ENCODE measurements around the gene PAX5. TPM values are rescaled to one million over a fixed set of nuclear protein-coding genes. Genes with fewer than 3 reads are reported as not detected.

PAX5 gene
- total RNA-seq, 1 experiment from 2014 or later = not detected

GRCh38 chr9:36836486-36836885 is 197.6 kb downstream of the PAX5 start:
- in situ Hi-C loops (cut with HindIII; ENCODE audit: low sequenced_read_pairs) = no loop called here
- no peak for DNase-seq (ENCODE audit: low spot score)

- in situ Hi-C loops (cut with HindIII; ENCODE audit: low sequenced_read_pairs) = no loop called here
- DNase-seq (ENCODE audit: low spot score) = no peak
These were observed 198.6 kb downstream of the PAX5 start for GRCh38 chr9:36835271-36835996.

GRCh38 chr9:36834736-36835135 is 199.3 kb downstream of the PAX5 start:
- DNase-seq (ENCODE audit: low spot score) = no peak
- in situ Hi-C loops (cut with HindIII; ENCODE audit: low sequenced_read_pairs) = no loop called here

GRCh38 chr9:36833954-36834353 is 200.1 kb downstream of the PAX5 start:
- in situ Hi-C loops (cut with HindIII; ENCODE audit: low sequenced_read_pairs) = no loop called here
- no peak for DNase-seq (ENCODE audit: low spot score)

DNA sequence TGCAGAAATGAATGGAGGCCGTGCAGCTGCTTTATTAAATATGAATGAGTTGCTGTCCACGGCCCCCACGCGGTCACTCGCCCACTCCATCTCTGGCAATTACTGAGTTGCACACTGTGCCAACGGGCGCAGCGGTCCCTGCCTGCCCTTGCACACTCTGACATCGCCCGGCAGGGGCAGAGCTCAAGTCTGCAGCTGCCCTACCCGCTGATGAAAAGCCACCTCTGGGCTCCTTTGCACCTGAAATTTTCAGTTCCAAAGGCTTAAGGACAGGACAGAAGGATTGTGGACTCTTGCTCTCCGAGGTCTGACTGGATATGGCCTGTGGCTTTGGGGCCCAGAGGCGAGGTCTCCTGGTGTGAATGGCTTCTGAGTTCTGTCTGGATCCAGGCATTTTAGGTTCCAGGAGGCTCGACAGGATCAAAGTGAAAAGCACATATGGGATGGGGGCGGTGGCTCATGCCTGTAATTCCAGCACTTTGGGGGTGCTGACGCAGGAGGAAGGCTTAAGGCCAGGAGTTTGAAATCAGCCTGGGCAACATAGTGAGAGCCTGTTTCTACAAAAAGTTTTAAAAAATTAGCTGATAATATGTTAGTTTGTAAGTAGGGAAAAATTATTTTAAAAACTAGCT is 201.8 kb downstream of the PAX5 start:
- in situ Hi-C loops (cut with HindIII; ENCODE audit: low sequenced_read_pairs) = no loop called here
- DNase-seq (ENCODE audit: low spot score) = no peak

DNA sequence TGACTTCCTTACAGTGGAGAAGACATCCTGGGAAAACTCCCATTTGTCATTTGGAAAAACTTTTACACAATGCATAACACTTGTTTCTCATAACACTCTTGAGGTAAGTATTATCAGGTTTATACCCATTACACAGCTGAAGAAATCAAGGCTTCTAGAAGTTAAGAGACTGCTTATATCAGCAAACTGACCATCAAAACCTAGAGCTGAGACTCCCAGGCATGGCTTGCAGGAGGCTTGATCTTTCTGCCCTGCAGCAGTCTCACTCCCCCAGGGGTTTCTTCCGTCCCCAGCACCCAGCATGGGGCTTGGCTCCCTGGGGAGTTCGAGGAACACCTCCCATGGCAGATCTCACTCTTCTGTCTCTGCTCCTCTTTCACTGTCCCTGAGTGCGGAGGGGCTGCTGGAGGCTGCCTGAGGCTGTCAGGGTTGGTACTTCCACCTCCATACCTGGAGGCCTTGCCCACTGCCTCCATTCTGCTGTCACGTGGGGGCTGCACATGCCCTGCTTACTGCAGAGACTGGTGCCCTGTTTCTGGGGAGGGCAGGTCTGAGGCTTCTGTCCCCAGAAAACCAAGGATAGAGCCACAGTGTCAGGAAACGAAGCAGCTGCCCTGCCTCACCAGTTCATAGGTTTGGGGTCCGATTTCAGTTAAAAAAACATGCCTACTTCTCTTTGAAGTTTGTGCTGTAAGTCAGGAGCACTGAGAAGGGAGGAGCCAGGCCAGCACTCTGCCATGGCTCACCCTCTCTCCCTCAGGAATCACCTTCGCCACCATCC is 202.5 kb downstream of the PAX5 start:
- in situ Hi-C loops (cut with HindIII; ENCODE audit: low sequenced_read_pairs) = no loop called here
- no peak for DNase-seq (ENCODE audit: low spot score)

DNA sequence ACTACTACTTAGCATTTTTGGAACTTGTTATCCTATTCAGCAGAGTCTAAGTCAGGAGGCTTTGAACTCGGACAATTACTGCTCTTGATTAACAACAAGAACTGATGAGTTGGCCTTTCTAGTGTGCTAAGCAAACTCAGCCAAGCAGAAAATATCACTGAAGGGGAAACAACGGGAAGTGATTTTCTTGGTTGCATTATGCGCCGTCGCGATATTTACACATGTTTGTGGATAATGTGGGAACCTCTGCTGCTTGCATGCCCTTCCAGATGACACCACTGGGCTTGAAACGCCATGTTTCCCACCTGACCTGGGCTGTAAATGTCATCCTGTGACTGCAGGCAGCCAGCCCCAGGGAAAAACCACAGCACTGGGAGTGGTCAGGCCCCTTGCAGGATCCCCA is 205.5 kb downstream of the PAX5 start:
- no peak for DNase-seq (ENCODE audit: low spot score)
- in situ Hi-C loops (cut with HindIII; ENCODE audit: low sequenced_read_pairs) = no loop called here

- no peak for DNase-seq (ENCODE audit: low spot score)
- in situ Hi-C loops (cut with HindIII; ENCODE audit: low sequenced_read_pairs) = no loop called here
These were observed 206.5 kb downstream of the PAX5 start for GRCh38 chr9:36827593-36827992.

DNA sequence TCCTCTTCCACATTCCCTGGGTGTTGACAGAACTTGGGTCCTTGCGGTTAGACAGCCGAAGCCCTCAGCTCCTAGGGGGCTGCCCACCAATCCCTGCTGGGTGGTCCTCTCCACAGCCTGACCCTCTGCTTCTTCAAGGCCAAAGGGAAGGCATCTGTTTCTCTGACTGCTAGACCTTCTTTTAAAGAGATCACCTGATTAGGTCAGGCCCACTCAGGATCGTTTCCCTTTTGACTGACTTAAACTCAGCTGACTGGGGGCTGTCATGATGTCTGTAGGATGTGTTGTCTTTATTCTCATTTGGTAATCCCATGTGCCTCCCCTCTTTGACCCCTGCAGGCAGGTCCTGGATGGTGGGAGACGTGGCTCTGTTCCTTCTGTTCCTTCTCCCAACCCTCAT is 207.5 kb downstream of the PAX5 start:
- no peak for DNase-seq (ENCODE audit: low spot score)
- in situ Hi-C loops (cut with HindIII; ENCODE audit: low sequenced_read_pairs) = no loop called here

- DNase-seq (ENCODE audit: low spot score) = no peak
- in situ Hi-C loops (cut with HindIII; ENCODE audit: low sequenced_read_pairs) = no loop called here
These were observed 208.9 kb downstream of the PAX5 start for GRCh38 chr9:36825179-36825578.

GRCh38 chr9:36823934-36824333 is 210.1 kb downstream of the PAX5 start:
- no peak for DNase-seq (ENCODE audit: low spot score)
- in situ Hi-C loops (cut with HindIII; ENCODE audit: low sequenced_read_pairs) = no loop called here

DNA sequence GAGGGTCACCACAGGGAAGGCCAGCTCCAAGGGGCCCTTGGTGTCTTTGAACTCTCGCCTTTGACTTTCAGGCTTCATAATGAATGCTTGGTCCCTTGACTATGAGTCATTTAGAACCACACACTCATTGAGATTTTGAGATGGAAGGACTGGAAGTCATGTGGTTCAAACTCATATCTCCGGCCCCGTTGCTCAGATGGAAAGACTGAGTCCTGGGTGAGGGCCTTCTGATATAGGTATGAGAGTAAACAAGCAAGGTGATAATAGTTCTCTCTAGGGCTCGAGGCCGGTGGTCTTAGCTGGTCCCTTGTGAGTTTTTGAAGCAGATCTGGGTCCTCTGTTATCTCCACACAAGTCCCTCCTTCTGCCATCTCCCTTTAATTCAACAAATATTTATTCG is 210.6 kb downstream of the PAX5 start:
- no peak for DNase-seq (ENCODE audit: low spot score)
- in situ Hi-C loops (cut with HindIII; ENCODE audit: low sequenced_read_pairs) = no loop called here

DNA sequence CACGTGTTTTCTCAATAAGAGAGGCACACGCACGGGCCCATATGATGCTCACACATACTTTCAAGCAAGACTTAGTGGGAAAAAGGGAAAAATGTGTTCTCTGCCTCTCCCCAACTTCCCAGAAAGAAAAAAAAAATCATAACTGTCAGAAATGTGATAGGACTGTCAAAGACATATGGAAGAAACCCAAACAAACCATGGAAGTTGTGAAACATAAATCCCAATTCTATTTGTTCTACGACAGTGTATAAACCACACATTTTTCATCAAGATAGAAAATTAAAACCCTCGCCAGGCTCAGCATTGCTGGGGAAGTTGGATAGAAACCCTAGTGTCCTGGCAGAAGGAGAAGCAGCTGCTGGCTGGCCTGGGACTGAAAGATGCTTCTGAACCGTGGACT is 211.9 kb downstream of the PAX5 start:
- in situ Hi-C loops (cut with HindIII; ENCODE audit: low sequenced_read_pairs) = no loop called here
- DNase-seq (ENCODE audit: low spot score) = no peak

DNA sequence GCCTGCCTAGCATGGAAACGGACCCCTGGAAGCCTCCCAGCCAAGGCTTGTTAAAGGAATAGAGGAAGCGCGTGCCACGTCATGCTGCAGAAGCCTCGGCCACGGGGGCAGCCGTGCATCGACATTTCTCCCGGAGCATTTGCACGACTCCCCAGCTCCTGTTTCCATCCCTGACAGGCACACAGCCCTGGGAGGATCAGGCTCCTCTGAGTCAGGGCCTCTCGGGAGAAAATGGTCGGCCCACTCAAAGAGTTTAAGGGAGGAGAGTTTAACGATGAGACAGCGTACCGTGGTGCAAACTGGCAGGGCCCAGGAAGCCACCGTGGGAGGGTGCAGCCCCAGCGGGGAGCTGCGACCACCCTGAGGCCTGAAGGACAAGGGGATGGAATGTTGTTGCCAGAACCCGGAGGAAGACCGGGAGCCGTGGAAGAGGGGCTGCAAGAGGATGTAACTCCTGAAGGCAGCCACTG is 213.6 kb downstream of the PAX5 start:
- no peak for DNase-seq (ENCODE audit: low spot score)
- in situ Hi-C loops (cut with HindIII; ENCODE audit: low sequenced_read_pairs) = no loop called here

DNA sequence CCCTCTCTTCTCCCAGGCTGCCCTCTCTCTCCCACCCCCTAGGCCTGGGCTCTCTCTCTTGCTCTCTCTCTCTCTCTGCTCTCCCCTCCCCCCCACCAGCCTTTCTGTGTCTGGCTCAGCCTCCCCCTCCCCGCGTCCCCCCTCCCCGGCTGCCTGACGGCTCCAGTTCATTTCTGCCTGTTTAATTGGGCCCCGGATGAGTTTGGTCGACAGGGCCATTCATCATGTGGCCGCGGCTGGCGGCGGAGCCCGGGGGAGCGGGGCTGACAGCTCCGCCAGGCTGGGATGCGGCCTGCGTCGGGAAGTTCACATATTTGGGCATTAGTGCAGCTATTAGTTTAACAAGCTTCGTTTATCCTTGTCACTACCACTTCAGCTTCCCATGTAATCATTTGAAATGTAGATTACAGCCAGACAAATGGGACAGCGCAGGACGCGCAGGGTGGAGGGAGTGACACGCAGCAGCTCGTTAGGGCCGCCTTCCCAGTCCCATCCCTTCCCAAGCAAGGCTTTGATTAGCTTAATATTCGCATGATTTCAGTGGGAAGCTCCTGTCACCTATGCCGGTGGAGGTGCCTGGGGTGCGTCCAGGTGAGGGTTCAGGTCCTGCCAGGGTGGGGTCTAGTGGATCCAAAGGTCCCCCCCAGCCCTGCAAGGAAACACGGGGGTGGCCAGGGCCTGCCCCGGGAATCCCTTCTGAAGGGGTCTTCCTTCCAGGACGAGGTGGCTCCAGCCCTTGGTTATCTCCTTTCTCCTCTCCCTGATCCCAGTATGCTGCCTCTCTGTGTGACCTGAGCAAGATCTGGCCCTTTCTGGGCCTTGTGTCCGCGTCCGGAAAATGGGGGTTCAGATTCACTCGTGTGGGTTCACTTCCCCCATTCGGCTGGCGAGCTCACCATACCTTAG is 214.8 kb downstream of the PAX5 start:
- in situ Hi-C loops (cut with HindIII; ENCODE audit: low sequenced_read_pairs) = no loop called here
- DNase-seq (ENCODE audit: low spot score) = no peak

GRCh38 chr9:36818242-36818938 is 215.7 kb downstream of the PAX5 start:
- DNase-seq (ENCODE audit: low spot score) = no peak
- in situ Hi-C loops (cut with HindIII; ENCODE audit: low sequenced_read_pairs) = no loop called here

DNA sequence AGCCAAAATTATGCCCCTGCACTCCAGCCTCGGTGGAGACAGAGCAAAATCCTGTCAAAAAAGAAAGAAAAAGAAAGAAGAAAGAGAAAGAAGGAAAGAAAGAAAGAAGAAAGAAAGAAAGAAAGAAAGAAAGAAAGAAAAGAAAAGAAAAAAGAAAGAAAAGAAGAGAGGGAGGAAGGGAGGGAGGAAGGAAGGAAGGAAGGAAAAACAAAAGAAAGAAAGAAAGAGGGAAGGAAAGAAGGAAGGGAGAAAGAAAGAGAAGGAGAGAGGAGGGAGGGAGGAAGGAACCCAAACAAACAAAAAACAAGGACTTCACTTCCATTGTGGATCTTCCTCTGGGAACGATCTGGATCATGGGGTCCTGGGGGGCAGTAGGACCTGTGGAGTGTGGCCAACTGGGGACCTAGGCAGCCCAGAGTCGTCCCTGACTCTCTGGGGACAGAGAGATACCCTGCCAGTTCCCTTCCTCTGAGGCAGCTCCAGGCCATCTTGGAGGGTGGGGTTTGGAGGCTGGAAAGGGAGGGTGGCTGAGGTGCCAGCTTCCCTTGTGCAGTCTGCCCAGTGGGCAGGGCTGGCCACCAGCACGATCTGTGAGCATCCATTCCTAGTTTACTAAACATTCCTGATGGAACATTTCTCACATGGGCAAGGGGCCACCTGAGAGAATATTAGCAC is 216.8 kb downstream of the PAX5 start:
- no peak for DNase-seq (ENCODE audit: low spot score)
- in situ Hi-C loops (cut with HindIII; ENCODE audit: low sequenced_read_pairs) = no loop called here

DNA sequence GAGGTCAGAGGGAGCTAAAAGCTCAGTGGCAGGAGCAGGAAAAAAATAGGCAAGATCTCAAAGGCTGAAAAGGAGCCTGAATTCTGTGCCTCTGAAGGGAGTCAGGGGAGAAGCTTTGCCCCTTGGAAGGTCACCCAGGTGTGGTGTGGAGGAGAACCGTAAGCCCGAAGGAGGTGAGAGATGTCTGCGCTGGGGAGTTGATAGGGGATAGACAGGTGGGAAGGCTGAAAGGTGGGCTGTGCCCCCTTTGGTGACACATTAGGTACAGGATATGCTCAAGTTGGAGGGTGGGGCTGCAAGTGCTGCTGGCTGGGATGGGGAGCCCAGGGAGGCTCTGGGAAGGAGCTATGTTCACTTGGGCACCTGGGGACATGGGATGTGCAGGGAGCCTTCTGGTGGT is 217.7 kb downstream of the PAX5 start:
- in situ Hi-C loops (cut with HindIII; ENCODE audit: low sequenced_read_pairs) = no loop called here
- no peak for DNase-seq (ENCODE audit: low spot score)
